B cell (primary cell): Measurements from ENCODE around the gene MEGF11.

Experiments
- EZH2 ChIP-seq: IDR thresholded peaks from 2 replicates; pipeline ENCODE4 v1.6.1; 2012; ENCODE audit warnings: borderline replicate concordance, low read depth, mild to moderate bottlenecking, moderate library complexity, low read length; ENCODE audit not compliant: insufficient read depth, poor library complexity, severe bottlenecking
- TF ChIP-seq, protein P1 (sequence below): fragments of 200-600 bp; IDR thresholded peaks from one replicate; pipeline ENCODE4 v1.8.0; 2022; ENCODE audit warnings: antibody characterized with exemption, mild to moderate bottlenecking

DNA sequence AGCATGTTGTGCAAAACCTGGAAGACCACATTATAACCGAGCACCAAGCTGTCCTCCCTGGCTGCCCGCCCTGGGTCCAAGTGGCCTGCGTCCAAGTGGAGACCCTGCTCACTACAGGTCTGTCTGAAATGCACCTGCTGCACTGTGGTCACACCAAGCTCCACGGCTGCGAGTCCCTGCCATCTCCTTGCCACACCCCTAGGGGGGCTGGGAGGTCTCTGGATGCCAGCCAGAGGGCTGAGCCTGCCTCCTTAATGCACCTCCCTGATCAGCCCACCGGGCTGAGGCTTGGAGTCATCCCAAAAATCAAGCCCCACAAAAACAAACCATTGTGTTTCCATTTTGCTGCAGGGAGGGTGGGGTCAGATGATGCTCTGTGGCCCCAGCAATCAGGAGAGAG, 187.1 kb downstream of the MEGF11 start:
- TF ChIP-seq, protein P1, sequence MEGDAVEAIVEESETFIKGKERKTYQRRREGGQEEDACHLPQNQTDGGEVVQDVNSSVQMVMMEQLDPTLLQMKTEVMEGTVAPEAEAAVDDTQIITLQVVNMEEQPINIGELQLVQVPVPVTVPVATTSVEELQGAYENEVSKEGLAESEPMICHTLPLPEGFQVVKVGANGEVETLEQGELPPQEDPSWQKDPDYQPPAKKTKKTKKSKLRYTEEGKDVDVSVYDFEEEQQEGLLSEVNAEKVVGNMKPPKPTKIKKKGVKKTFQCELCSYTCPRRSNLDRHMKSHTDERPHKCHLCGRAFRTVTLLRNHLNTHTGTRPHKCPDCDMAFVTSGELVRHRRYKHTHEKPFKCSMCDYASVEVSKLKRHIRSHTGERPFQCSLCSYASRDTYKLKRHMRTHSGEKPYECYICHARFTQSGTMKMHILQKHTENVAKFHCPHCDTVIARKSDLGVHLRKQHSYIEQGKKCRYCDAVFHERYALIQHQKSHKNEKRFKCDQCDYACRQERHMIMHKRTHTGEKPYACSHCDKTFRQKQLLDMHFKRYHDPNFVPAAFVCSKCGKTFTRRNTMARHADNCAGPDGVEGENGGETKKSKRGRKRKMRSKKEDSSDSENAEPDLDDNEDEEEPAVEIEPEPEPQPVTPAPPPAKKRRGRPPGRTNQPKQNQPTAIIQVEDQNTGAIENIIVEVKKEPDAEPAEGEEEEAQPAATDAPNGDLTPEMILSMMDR = no peak
- no peak for TF ChIP-seq EZH2
